Pancreas (tissue), 10 donors: ENCODE measurements around the gene PTGER3. TPM values are rescaled to one million over a fixed set of nuclear protein-coding genes. Genes with fewer than 3 reads are reported as not detected.

ENCODE experiments used
- ATAC-seq, 4 donors: fragments of 200-7000 bp; cut with Tn5 transposase; one replicate each; pipeline versions ENCODE4 v1.8.0 to v1.9.1; 2020; ENCODE audit warnings: mild to moderate bottlenecking in 4 of 4, moderate library complexity in 4 of 4
- DNase-seq, 6 donors: peaks; one replicate each; pipeline ENCODE4 v3.0.0-alpha.2; 2020
- FAIRE-seq: peaks from 2 replicates; lab custom pipeline; 2012; peaks lifted over from hg19 to GRCh38; lab: Jason Lieb, UNC
- H3K27ac ChIP-seq, 4 donors: fragments of 200-600 bp; sonication (generic); 1 replicate in 3 of 4; 2 replicates in 1 of 4; pipeline versions ENCODE4 v1.5.0 to v1.8.0; 2020
- H3K27me3 ChIP-seq, 4 donors: fragments of 200-600 bp; one replicate each; pipeline ENCODE4 v1.8.0; 2021
- H3K36me3 ChIP-seq, 3 donors: fragments of 200-600 bp; sonication (generic) in 1 of 3; one replicate each; pipeline versions ENCODE4 v1.5.0 to v1.8.0; 2020 to 2021
- H3K4me1 ChIP-seq, 3 donors: fragments of 200-600 bp; one replicate each; pipeline ENCODE4 v1.8.0; 2021
- H3K4me3 ChIP-seq, 4 donors: fragments of 200-600 bp; sonication (generic) in 2 of 4; one replicate each; pipeline versions ENCODE4 v1.5.0 to v1.8.0; 2020 to 2021
- H3K9me3 ChIP-seq, 4 donors: fragments of 200-600 bp; one replicate each; pipeline ENCODE4 v1.8.0; 2021
- CTCF ChIP-seq, 4 donors: fragments of 200-600 bp; sonication (generic) in 3 of 4; IDR thresholded peaks; one replicate each; pipeline versions ENCODE4 v1.5.0 to v1.8.0; 2021; ENCODE audit warnings: antibody characterized with exemption in 4 of 4
- WGBS, 2 donors: extraction: QIAGEN DNeasy Blood & Tissue Kit; methylation state at CpG; one replicate each; pipeline ENCODE4 v1.1.7; 2013; 5-methylcytosine and 5-hydroxymethylcytosine counted together
- intact Hi-C, 3 donors: fragments of 100-400 bp; cut with DNase I; formaldehyde crosslinking; loops; one replicate each; pipeline versions ENCODE4 v1.11.1 to v1.14.2; 2022
- polyA plus RNA-seq, 2 donors: library from polyadenylated mRNA; stranded (reverse); fragments of 200-250 nt; gene quantifications; one replicate each; pipeline ENCODE4 v1.2.3, GENCODE V29; 2013
- total RNA-seq, 6 donors: library from RNA; stranded (reverse); fragmentation: NEBNext Ultra II Directional in 4 of 6; extraction: Animal tissue kit (Norgen Biotek cat#: 25700) in 4 of 6; gene quantifications; one replicate each; pipeline versions ENCODE4 v1.2.1 to v1.2.4, GENCODE V29; 2021 to 2023
- donor health status: healthy with polysubstance abuse.
- donor health status: DM: no; HTN: no; CAD: no; lungs with moderate emphysema.
- donor health status: DM: no; HTN: no; CAD: no.
- donor health status: control.
- donor health status: control.
- donor health status: Bipolar disorder and iron deficiency.
- donor health status: DM: yes; HTN: yes; CAD: no.
- donor health status: DM: no; HTN: no; CAD: no.
- donor health status: DM: no; HTN: no; CAD: no.
- donor health status: DM: yes; HTN: yes; CAD: no.

Gene PTGER3
- total and polyA plus RNA-seq, 8 donors: 3.2 to 7.7 (median 6.0) TPM

GRCh38 chr1:71018791-71019190 lies 28.8 kb downstream of the PTGER3 start:
- ATAC-seq (no peak), DNase-seq (no peak), FAIRE-seq (no peak)
- Histone ChIP-seq H3K36me3 (no peaks in the 10 kb centered on the region), H3K4me1 (no peaks in the 10 kb centered on the region), H3K27ac (no peak overlapping the region), H3K9me3 (no peaks in the 10 kb centered on the region), H3K4me3 (no peak overlapping the region), H3K27me3 (no peaks in the 10 kb centered on the region)
- TF ChIP-seq CTCF (IDR thresholded peaks at IDR 0.05): no peak
- intact Hi-C loops: no loop called here

- Histone ChIP-seq H3K36me3 (no peaks in the 10 kb centered on the region), H3K27me3 (no peaks in the 10 kb centered on the region), H3K9me3 (no peaks in the 10 kb centered on the region), H3K4me1 (no peaks in the 10 kb centered on the region), H3K4me3 (no peak overlapping the region), H3K27ac (no peak overlapping the region)
- ATAC-seq: no peak
- intact Hi-C loops: no loop called here
- no peak for DNase-seq
- no peak for FAIRE-seq
- 89 to 92% methylated on average over 5 of the region's 5 CpGs for WGBS, 2 donors
- TF ChIP-seq CTCF (IDR thresholded peaks at IDR 0.05): no peak
These were observed 31.9 kb downstream of the PTGER3 start for GRCh38 chr1:71015745-71016144.

GRCh38 chr1:71014178-71014579 lies 33.4 kb downstream of the PTGER3 start:
- 95 to 97% methylated on average over 1 of the region's 1 CpG for WGBS, 2 donors
- no peak for DNase-seq
- FAIRE-seq: no peak
- ATAC-seq: no peak
- Histone ChIP-seq H3K9me3 (no peaks in the 10 kb centered on the region), H3K4me1 (no peaks in the 10 kb centered on the region), H3K27me3 (no peaks in the 10 kb centered on the region), H3K27ac (no peak overlapping the region), H3K4me3 (no peak overlapping the region), H3K36me3 (no peaks in the 10 kb centered on the region)
- intact Hi-C loops: no loop called here
- no peak for TF ChIP-seq CTCF (IDR thresholded peaks at IDR 0.05)

- H3K27ac ChIP-seq: no peak overlapping the region
- no peak for TF ChIP-seq CTCF (IDR thresholded peaks at IDR 0.05)
- WGBS, 2 donors: 75 to 83% methylated on average over 3 of the region's 3 CpGs
- ATAC-seq (no peak), DNase-seq (no peak), FAIRE-seq (no peak)
- no peaks in the 10 kb centered on the region for H3K27me3 ChIP-seq
- no peak overlapping the region for H3K4me3 ChIP-seq
- H3K4me1 ChIP-seq: peaks cover 0 to 20% (median 8%) of the 10 kb centered on the region in 3 donors
- no peaks in the 10 kb centered on the region for H3K36me3 ChIP-seq
- intact Hi-C loops: no loop called here
- no peaks in the 10 kb centered on the region for H3K9me3 ChIP-seq
These were observed 44.7 kb downstream of the PTGER3 start for GRCh38 chr1:71002709-71003475.

- TF ChIP-seq CTCF (IDR thresholded peaks at IDR 0.05): no peak
- peak in 3 of 4 donors; percentile 30 to 48 (median 34) for ATAC-seq
- H3K27me3 ChIP-seq: no peaks in the 10 kb centered on the region
- peaks cover 0 to 20% (median 8%) of the 10 kb centered on the region in 3 donors for H3K4me1 ChIP-seq
- H3K36me3 ChIP-seq: no peaks in the 10 kb centered on the region
- no peak overlapping the region for H3K27ac ChIP-seq
- no peak for FAIRE-seq
- no peak overlapping the region for H3K4me3 ChIP-seq
- intact Hi-C loops: no loop called here
- 49 to 60% methylated on average over 2 of the region's 2 CpGs for WGBS, 2 donors
- no peaks in the 10 kb centered on the region for H3K9me3 ChIP-seq
- DNase-seq: no peak
These were observed 46.0 kb downstream of the PTGER3 start for GRCh38 chr1:71001624-71002023.
